A673 (cell line): Measurements from ENCODE around the gene CCL1. TPM values are rescaled to one million over a fixed set of nuclear protein-coding genes. Genes with fewer than 3 reads are reported as not detected.

Source experiments
- BruUV-seq: library from RNA; stranded (reverse); fragments of 400-500 nt; replicated peaks from 2 replicates; lab custom pipeline; 2021; lab: Mats Ljungman, UMichigan
- CTCF ChIA-PET: fragments of 300-600 bp; sonication (Branson Sonifier 250); formaldehyde crosslinking; loops from one replicate; lab custom pipeline; 2022; ENCODE audit warnings: antibody characterized with exemption; lab: Charles Lee
- POLR2A ChIA-PET: fragments of 300-600 bp; sonication (Branson Sonifier 250); formaldehyde crosslinking; loops from one replicate; lab custom pipeline; 2022; ENCODE audit warnings: antibody characterized with exemption; ENCODE audit not compliant: low non-redundant PET; lab: Charles Lee
- DNase-seq: peaks from one replicate; pipeline ENCODE4 v3.0.0-alpha.2; 2015; ENCODE audit warnings: low spot score
- H3K27ac ChIP-seq: fragments of 200-600 bp; sonication (generic); 2 replicates; pipeline ENCODE4 v1.5.1; 2016; ENCODE audit warnings: mixed run types, low read depth, mild to moderate bottlenecking, mixed read lengths, antibody characterized with exemption, low read length; ENCODE audit not compliant: poor library complexity, severe bottlenecking
- H3K27me3 ChIP-seq: fragments of 200-600 bp; sonication (generic); replicated peaks from 2 replicates; pipeline ENCODE4 v1.6.1; 2017; ENCODE audit warnings: mixed run types, low read depth, mild to moderate bottlenecking, mixed read lengths, antibody characterized with exemption, low read length; ENCODE audit not compliant: insufficient read depth, poor library complexity
- H3K36me3 ChIP-seq: fragments of 200-600 bp; sonication (generic); 2 replicates; pipeline ENCODE4 v1.6.1; 2016; ENCODE audit warnings: mixed run types, mild to moderate bottlenecking, mixed read lengths, antibody characterized with exemption, low read length; ENCODE audit not compliant: insufficient read depth, poor library complexity, severe bottlenecking
- H3K4me1 ChIP-seq: fragments of 200-600 bp; sonication (generic); 2 replicates; pipeline ENCODE4 v1.6.1; 2017; ENCODE audit warnings: mixed run types, mild to moderate bottlenecking, mixed read lengths, antibody characterized with exemption, low read length; ENCODE audit not compliant: insufficient read depth, poor library complexity, severe bottlenecking
- H3K4me3 ChIP-seq: fragments of 200-600 bp; sonication (generic); 2 replicates; pipeline ENCODE4 v1.5.1; 2016; ENCODE audit warnings: low read depth, mixed run types, mild to moderate bottlenecking, mixed read lengths, low read length; ENCODE audit not compliant: poor library complexity, severe bottlenecking
- H3K9me3 ChIP-seq: fragments of 200-600 bp; sonication (generic); 2 replicates; pipeline ENCODE4 v1.6.1; 2016; ENCODE audit warnings: mixed run types, low read depth, mild to moderate bottlenecking, mixed read lengths, antibody characterized with exemption, low read length; ENCODE audit not compliant: poor library complexity, severe bottlenecking
- EZH2 ChIP-seq: fragments of 200-600 bp; sonication (generic); IDR thresholded peaks from 2 replicates; pipeline ENCODE4 v1.6.1; 2017; ENCODE audit warnings: borderline replicate concordance, low read depth, mild to moderate bottlenecking, mixed read lengths, antibody characterized with exemption, low read length; ENCODE audit not compliant: poor library complexity, severe bottlenecking
- intact Hi-C: fragments of 100-400 bp; cut with micrococcal nuclease; formaldehyde crosslinking; loops from one replicate; pipeline ENCODE4 v1.10.0; 2022; ENCODE audit not compliant: unreplicated experiment
- total RNA-seq: library from RNA; stranded (reverse); gene quantifications from 2 replicates; pipeline ENCODE4 v1.2.3, GENCODE V29; 2021
- TF ChIP-seq, protein P1 (sequence below): fragments of 300-800, 200-600 bp; sonication (generic); conservative IDR thresholded peaks from 2 replicates; pipeline ENCODE4 v1.5.1; 2017; ENCODE audit warnings: low read depth, mild to moderate bottlenecking, antibody characterized with exemption, low read length, moderate library complexity, mixed read lengths

CCL1 gene
- total RNA-seq, 1 experiment from 2014 or later: not detected

DNA sequence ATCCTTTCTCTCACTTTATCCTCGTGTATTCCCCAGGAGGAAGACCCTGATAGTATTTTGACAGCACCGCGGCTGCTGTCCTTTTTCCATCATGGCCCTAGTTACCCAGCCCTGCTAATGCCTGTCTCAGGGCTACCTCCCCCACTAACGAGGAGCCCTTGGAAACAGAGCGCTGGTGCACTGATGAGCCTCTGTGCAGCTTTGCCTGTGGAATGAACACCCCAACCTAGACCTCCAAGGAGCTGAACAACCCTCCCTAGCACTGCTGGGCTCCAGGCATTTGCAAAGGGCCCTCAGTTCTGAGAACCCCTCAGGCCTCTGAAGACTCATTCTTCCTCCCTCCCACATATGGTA lies 23.3 kb upstream of the CCL1 start:
- DNase-seq: no peak
- intact Hi-C loops: no loop called here
- ChIA-PET CTCF (no interaction called here), POLR2A (no interaction called here)
- H3K9me3 ChIP-seq: no peaks in the 10 kb centered on the region
- no peak overlapping the region for H3K27ac ChIP-seq
- no peak overlapping the region for H3K4me3 ChIP-seq
- no peaks in the 10 kb centered on the region for H3K27me3 ChIP-seq
- no peaks in the 10 kb centered on the region for H3K4me1 ChIP-seq
- no peaks in the 10 kb centered on the region for H3K36me3 ChIP-seq
- BruUV-seq: no TSS peak
- TF ChIP-seq EZH2: no peak
- TF ChIP-seq, protein P1, sequence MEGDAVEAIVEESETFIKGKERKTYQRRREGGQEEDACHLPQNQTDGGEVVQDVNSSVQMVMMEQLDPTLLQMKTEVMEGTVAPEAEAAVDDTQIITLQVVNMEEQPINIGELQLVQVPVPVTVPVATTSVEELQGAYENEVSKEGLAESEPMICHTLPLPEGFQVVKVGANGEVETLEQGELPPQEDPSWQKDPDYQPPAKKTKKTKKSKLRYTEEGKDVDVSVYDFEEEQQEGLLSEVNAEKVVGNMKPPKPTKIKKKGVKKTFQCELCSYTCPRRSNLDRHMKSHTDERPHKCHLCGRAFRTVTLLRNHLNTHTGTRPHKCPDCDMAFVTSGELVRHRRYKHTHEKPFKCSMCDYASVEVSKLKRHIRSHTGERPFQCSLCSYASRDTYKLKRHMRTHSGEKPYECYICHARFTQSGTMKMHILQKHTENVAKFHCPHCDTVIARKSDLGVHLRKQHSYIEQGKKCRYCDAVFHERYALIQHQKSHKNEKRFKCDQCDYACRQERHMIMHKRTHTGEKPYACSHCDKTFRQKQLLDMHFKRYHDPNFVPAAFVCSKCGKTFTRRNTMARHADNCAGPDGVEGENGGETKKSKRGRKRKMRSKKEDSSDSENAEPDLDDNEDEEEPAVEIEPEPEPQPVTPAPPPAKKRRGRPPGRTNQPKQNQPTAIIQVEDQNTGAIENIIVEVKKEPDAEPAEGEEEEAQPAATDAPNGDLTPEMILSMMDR: no peak

DNA sequence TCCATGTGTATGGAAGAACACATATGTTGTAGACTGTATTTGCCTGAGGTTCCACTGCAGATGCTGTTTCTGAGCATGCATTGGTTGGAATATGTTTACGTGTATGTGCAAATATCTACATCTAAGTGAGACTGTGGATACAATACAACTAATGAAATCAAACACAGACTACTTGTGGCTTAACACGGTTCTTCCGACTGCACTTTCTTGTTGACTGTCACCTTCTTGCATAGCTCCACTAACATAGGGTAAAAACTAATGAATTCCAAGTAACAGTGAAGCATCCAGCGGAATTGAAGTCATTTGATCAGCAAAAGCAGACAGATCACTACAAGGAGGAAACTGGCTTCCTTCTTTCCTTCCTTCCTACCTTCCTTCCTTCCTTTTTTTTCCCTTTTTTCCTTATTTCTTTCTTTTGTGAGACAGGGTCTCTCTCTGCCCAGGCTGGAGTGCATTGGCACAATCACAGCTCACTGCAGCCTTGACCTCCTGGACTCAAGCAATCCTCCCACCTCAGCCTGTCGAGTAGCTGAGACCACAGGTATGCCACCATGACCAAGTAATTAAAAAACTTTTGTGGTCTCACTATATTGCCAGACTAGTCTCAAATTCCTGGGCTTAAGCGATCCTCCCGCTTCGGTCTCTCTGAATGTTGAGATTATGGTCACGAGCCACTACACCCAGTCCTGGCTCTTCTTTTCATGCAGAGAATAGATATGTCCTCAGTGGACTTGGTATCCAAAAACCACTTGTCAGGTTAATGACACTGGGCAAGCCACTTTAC lies 22.0 kb upstream of the CCL1 start:
- H3K4me3 ChIP-seq: no peak overlapping the region
- no TSS peak for BruUV-seq
- intact Hi-C loops: no loop called here
- H3K9me3 ChIP-seq: no peaks in the 10 kb centered on the region
- POLR2A ChIA-PET: no interaction called here
- H3K4me1 ChIP-seq: no peaks in the 10 kb centered on the region
- H3K27ac ChIP-seq: no peak overlapping the region
- no peak for DNase-seq
- H3K36me3 ChIP-seq: no peaks in the 10 kb centered on the region
- no peak for TF ChIP-seq EZH2
- TF ChIP-seq, protein P1: no peak
- peaks cover under 1% of the 10 kb centered on the region for H3K27me3 ChIP-seq
- CTCF ChIA-PET: no interaction called here

DNA sequence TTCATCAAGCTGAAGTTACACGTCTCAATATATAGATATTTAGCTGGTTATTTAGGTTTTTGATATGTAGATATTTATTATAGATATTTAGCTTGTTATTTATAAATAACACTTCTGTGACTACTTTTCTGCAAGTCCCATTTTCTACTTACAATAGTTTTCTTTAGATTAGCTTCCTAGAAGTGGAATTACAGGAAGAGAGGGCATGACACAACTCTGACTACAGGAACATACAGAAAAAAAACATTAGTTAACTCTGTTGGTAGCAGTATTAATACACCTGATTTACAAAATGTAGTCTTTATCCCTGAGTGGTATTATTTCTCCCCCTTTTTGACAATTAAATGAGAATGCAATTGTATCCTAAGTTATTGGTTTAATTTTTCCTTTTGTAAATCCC lies 21.2 kb upstream of the CCL1 start:
- POLR2A ChIA-PET: no interaction called here
- intact Hi-C loops: no loop called here
- no peak for TF ChIP-seq EZH2
- TF ChIP-seq, protein P1: no peak
- no TSS peak for BruUV-seq
- H3K4me3 ChIP-seq: no peak overlapping the region
- no peak for DNase-seq
- no peaks in the 10 kb centered on the region for H3K4me1 ChIP-seq
- H3K27ac ChIP-seq: no peak overlapping the region
- peaks cover 4% of the 10 kb centered on the region for H3K27me3 ChIP-seq
- no peaks in the 10 kb centered on the region for H3K9me3 ChIP-seq
- CTCF ChIA-PET: no interaction called here
- no peaks in the 10 kb centered on the region for H3K36me3 ChIP-seq
